T follicular helper cell (primary cell): ENCODE results near the gene MRPL23.
"Not testable (repeated sequence)": the region's sequence is repeated elsewhere in the genome, so short reads cannot be mapped to it uniquely, and the experiment has no call there.

Experiments
- DNase-seq: peaks from one replicate; pipeline ENCODE4 v3.0.0-alpha.2; 2020; ENCODE audit warnings: low read depth

MRPL23 gene

DNA sequence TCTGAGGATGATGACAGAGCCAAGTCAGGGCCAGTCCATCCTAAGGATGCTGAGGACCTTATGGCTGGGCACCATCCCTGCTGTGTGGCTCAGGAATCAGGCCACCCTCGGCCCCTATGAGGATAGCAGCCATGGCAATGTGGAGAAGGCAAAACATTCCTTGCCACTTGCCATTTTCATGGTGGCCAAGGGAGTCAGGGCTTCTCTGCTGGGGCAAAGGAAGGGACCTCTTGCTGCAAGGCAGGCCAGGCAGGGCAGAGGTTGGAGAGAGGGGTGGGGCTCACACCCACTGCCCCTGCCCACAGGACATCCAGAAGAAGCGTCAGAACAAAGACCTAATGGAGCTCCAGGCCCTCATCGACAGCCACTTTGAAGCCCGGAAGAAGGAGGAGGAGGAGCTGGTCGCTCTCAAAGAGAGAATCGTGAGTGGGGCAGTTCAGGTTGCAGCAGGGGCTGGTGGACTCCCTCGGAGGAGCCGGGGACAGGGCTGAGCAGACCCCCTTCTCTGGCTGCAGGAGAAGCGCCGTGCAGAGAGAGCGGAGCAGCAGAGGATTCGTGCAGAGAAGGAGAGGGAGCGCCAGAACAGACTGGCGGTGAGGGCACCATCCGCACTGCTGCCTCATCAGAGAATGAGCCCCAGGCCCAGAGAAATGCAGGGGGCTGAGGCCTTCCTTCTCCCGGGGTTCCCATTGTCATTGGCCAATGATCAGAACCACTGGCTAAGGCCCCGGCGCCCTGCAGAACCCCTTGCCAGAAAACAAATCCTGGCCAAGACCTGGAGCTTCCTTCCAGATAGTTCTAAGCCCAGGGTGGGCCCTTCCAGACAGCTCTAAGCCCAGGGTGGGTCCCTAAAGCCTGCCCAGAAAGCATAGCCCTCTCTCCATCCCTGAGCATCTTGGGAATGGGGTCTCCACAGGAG is 13.5 kb upstream of the MRPL23 start:
- no peak for DNase-seq

DNA sequence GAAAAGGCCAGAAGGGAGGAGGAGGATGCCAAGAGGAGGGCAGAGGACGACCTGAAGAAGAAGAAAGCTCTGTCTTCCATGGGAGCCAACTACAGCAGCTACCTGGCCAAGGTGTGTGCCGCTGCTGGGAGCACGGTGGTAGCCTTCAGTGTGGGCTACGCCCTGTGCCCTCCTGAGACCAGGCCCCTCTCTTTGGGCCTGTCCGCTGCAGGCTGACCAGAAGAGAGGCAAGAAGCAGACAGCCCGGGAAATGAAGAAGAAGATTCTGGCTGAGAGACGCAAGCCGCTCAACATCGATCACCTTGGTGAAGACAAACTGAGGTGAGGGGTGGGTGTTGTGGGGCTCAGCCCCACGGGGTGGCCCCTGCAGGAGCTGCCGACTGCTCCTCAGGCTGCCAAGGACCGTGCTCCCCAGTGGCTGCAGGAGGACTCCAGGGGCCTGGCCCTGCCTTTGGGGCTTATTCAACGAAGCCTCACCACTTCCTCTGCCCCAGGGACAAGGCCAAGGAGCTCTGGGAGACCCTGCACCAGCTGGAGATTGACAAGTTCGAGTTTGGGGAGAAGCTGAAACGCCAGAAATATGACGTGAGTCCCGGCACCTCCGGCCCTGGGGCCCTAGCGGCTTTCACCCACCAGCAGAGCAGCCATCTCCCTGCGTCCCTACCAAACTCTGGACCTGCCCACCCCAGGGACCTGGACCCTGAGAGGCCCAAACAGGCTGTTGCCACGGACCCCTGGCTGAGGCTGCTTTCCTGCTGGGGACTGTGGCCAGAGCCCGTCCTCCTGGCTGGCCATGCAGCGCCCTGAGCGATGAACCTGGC is 12.6 kb upstream of the MRPL23 start:
- no peak for DNase-seq

DNA sequence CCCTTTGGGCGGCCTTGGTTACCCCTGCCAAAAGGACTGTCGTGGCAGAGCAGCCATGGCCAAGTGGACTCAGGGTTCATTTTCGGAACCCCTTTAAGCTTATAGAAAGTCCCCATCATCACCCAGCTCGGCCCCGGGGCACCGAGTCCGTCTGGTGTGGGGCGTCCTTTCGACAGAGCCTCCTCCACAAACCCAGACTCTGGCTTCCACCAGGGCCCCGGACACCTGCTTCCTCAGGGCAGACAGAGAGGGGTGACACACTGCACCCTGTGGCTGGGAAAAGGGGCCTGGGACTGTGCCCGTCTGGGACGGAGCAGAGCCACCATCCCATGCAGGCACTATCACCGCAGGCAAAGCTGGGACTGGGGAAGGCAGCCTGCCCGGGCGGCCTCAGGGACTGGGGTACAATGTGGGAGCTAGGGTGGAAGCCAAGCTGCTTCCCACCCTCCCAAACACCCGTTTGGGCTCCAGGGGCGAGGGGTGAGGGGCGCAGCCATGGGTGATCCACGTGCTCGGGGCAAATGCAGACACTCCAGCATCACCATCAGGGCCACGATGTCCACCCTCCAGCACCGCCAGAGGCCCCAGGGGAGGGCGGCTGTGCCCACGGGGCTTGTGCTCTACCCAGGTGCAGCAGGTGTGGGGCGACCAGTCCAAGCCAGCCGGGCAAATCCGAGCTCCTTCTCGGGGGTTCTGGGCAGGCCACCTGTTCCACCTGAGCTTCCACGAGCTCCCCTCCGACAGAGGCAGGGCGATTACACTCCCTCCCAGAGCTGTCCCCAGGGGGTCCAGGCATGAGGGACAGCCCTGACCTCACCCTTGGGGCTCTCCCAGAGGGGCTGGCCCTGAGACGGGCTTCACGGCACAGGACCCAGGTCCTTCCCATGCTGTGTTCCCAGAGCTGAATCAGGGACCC is 11.7 kb upstream of the MRPL23 start:
- DNase-seq: no peak

DNA sequence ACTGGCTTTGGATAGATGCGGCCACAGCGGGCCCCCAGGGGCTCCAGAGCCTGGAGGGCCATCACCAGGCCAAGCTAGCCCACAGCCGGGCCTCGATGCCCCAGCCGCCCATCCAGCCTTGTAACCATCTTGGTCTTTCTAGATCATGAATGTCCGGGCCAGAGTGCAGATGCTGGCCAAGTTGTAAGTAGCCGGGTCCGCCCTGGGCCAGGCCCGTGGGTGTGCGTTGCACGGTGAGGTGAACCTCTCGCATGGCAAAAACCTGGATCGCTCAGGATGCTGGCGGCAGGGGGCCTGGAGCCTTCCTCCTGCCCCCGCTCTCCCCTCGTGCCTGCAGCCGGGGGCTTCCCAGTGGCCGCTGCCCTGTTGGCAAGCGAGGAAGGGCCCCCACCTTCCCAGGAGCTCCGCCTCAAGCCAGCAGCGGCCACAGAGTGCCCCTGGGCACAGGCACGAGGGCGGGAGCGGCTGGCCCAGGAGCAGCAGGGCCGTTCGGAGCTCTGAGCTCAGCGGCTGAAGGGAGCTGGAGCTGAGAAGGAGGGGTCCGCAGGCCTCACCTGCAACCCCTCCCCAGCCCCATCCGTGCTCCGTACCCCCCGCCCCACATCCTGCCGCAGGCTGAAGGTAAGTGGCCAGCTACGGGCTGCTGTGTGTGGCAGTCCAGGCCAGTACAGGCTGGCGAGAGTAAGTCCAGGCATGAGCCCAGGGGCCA is 10.9 kb upstream of the MRPL23 start:
- no peak for DNase-seq

DNA sequence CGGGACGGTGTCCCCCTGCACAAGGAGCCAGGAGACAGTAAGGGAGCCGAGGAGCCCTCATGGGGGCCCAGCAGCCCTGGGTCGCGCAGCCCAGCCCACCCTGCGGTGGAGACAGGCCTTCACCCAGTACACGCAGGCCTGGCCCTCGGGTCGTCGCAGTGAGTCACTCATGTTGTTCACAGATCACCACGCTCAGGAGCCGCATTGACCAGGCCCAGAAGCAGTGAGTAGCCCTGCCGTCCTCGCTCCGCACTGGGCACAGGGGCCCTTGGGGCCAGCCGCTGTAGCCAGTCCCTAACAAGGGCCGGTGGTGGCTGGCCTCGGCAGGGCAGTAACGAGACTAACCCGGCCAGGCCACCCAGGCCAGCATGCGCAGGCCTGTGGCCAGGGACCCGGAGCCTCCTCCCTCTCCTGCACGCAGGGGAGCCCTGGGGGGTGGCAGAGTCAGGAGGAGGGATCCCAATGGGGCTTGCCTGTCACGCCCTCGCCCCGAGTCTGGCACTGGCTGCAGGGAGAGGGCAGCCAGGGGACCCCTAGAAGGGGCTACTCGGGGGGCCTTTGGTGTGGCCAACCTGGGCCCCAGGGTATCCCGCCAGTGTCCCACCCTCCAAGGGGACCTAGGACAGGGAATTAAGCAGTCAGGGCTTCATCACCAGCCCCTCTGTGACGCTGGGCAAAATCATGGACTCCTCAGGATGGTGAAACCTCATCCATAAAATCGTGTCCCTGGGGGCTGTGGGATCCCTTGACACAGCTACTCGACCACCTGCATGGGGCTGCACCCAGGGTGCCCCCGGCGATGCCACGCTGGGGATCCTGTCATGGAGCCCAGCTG is 10.1 kb upstream of the MRPL23 start:
- DNase-seq: no peak

DNA sequence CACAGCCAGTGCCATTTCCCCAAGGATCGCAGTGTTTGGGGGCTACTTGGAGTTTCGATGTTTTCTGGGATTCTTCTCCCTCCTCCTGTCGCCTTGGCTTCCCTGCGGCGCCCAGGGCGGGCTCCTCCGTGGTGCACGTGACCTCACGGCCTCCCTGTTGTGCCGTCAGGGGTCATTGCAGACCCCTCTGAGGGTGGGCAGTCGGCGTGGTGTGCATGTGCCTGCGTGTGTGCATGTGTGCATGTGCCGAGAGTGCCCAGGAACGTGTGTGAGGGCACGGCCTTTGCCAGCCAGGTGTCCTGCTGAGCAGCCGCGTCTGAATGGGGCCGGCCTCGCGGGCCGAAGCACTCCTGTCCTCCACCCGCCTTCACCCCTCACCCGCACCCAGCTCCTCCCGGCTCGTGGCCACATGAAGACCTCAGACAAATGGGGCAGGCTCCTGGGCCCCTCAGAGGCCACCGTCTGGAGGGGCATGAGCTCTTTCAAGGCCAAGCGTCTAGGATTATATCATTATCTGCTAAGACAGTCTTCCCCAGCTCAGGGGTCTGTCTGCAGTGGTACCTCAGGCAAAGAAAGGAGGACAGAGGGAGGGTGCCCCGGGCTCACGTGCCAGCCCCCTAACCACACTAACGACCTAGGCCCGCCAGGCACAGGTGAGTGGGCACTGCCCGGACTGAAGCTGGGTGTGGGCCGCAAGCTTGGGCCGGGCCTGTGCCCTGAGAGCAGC is 9.4 kb upstream of the MRPL23 start:
- DNase-seq: no peak

DNA sequence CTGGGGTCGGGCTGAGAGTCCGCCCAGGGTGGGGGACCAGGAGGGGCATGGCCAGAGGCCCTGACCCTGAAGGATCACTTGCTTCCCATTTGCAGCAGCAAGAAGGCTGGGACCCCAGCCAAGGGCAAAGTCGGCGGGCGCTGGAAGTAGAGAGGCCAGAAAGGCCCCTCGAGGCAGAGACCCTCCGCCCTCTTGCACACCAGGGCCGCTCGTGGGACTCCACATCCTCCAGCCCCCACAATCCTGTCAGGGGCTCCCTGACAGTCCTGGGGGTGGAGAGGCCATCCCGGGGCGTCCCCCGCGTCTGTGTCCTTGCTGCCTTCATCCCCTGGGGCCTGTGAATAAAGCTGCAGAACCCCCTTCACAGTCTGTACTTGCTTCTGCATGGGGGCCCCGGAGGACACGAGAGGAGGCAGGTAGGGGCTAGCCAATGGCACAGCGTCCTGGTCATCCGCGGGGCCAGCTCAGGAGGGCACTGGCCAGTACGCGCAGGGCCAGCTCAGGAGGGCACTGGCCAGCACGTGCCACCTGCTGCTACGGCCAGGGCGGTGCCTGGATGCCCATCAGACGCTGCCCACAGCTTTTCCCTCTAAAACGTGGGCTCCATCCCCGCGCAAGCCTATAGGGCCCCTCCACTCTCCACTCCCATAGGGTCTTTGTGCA is 8.7 kb upstream of the MRPL23 start:
- DNase-seq: no peak

DNA sequence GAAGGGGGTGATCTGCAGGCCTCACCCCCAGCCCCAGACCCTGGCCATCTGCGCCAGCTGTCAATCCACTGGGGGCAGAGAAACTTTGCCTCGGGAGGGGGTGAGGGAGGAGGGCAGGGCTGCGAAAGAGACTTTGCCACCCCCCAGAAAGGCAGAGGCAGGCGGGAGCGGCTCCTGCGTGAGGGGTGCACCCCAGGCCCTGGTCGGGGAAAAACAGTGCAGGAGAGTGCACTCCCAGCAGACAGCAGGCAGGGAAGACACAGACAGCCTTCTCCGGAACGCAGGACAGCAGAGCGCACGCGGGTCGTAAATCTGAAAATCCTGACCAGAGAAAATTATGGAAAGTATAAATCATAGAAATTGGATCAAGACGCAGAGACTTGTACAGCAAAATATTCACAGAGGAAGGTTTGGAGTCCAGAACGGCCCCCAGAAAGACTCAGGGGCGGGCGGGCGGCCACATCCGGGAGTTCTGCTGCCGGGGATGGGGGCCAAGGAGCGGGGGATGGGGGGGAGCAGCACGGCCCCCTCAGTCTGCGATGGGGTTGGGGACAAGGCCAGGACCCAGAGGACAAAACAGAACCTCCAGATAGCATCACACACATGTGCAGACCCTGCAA is 8.0 kb upstream of the MRPL23 start:
- no peak for DNase-seq

DNA sequence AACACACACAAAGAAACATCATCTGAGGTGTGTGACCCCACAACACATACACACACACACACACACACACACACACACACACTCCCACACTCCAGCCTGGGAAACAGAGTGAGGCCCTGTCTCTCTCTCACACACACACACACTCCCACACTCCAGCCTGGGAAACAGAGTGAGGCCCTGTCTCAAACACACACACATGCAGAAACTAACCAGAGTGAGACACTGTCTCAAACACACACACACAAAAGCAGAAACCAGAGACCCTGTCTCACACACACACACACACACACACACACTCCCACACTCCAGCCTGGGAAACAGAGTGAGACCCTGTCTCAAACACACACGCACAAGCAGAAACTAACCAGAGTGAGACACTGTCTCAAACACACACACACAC is 7.3 kb upstream of the MRPL23 start:
- not testable (repeated sequence) for DNase-seq

DNA sequence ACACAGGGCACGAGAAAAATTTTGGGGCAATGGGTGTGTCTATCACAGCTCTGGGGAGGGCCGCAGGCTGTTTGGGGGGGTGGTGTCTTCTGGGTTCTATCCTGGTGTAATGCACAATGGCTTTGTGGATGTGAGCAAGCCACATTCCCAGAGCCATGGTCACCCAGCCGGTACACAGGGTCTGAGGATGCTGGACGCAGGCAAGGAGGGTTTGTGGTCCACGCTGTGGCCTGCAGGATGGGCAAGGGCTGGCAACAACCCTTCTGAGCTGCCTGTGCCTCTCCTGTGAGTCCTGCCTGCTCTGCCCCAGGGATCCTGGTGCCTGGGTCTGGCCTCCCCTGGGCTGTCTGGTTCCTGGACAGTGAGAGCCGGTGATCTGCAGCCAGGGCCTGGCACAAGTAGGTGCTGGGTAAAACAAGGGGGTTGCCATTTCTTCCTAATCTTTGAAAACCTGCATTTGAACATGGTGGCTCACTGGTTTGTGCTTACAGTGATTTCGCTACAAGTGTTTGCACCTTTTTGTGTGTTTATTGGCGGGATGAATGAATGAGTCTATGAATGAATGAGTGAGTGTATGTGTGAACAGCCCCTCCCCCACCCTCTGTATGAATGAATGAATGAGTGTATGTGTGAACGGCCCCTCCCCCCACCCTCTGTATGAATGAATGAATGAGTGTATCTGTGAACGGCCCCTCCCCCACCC is 4.4 kb upstream of the MRPL23 start:
- DNase-seq: no peak

DNA sequence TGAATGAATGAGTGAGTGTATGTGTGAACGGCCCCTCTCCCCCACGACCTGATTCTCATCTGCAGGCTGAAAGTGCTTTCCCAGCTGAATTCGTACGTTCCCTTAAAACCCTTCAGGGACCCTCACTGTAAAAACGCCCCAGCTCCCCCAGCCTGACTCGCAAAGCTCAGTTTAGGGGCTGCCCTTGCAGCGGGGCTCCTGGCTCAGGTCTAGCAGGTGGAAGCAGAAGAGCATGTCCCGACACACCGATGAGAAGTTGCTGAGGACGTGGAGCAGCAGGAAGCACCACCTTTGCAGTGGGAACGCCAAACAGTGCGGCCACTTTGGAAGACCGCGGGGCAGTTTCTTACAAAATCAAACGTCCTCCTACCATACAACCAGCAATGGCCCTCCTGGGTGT is 3.6 kb upstream of the MRPL23 start:
- no peak for DNase-seq

DNA sequence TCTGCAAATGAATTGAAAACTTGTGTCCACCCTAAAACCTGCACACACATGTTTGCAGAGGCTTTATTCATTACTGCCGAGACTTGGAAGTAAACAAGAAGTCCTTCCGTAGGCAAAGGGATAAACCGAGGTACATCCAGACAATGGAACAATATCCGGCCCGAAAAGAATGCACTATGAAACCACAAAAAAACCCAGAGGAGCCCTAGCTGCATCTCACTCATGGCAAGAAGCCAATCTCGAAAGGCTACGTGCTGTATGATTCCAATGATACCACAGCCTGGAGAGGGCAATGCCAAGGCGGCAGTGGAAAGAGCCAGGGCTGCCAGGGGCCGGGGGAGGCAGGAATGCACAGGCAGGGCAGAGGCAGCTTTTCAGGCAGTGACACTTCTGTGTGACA is 3.2 kb upstream of the MRPL23 start:
- no peak for DNase-seq

DNA sequence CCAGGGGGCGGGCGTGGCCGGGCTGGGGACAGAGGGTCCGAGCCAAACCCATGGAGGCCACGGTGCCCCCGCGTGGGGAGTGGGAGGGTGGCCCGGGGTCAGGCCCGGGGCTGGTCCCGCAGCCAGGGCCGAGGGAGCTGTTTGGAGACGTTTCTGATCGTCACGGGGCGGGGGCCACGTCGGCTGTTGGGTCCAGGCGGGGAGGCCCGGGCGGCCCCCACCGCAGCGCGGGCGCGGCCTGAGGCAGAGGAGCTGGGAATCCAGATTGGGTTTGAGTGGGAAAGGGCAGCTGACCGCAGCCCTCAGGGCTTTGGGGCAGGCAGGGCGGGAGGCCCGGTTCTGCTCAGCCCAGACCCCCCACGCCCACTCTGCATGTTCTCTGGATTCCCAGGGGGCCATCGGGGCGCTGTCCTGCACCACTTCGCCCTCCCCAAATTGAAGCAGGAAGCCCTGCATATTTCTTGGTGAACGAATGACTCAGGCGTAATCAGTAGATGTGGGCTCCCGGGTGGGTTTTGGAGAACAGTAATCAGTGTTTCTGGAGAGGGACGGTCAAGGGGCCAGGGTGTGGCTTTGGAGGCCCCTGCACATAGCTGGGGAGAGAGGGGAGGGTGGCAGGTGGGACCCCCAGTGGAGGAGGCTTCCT is 583 bp downstream of the MRPL23 start:
- no peak for DNase-seq

DNA sequence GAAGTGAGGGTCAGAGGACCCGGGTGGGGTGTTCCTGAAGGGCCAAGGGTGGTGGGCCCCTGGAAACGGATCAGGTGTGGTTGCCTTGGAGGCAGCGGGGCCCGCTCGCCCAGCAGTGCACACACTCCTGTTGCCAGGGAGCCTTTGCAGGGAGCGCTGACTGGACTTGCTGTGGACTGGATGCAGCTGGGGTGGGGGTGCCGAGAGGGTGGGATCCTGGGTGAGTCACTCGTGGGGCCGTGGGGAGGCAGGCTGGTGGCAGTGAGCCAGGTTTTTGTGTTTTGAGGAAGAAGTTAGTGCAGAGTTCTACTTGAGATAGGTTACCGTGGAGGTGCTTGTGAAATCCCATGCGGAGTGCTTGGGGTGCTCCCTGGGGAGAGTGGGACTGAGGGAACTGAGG is 1.3 kb downstream of the MRPL23 start:
- DNase-seq: no peak

DNA sequence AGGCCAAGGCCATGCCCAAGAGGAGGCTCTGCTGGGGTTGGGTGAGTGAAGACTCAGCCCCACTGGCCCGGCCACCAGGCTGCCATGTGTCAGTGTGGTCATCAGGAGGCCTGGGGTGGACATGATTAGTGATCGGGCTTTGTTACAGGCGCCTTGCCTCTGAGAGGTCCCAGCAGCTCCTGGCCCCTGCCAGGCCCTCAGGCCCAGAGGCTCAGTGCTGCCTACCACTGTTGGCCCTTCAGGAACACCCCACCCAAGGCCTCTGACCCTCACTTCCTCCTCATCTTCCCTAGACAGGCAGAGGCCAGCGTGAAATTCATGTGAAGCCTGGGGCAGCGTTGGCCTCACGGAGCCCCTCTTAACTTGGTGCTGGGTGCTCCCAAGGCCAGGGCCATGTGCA is 2.2 kb downstream of the MRPL23 start:
- no peak for DNase-seq

DNA sequence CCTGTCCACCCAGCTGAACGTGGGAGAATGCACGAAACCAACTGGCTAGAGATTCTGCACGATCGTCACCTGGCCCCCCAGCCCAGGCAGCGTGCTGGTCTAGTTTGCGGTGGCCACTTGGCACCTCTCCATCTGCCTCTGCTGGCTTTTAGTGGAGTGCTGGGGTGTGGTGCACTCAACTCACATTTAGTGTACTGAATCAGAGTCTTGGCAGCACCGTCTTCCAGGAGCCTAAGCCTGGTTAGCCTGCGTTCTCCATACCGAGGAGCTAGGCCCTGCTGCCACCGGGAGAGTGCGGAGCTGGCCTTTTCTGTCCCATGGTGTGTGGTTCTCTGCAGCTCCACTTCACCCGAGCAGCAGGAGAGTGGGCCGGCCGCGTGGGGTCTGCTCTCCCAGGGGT is 2.8 kb downstream of the MRPL23 start:
- no peak for DNase-seq

DNA sequence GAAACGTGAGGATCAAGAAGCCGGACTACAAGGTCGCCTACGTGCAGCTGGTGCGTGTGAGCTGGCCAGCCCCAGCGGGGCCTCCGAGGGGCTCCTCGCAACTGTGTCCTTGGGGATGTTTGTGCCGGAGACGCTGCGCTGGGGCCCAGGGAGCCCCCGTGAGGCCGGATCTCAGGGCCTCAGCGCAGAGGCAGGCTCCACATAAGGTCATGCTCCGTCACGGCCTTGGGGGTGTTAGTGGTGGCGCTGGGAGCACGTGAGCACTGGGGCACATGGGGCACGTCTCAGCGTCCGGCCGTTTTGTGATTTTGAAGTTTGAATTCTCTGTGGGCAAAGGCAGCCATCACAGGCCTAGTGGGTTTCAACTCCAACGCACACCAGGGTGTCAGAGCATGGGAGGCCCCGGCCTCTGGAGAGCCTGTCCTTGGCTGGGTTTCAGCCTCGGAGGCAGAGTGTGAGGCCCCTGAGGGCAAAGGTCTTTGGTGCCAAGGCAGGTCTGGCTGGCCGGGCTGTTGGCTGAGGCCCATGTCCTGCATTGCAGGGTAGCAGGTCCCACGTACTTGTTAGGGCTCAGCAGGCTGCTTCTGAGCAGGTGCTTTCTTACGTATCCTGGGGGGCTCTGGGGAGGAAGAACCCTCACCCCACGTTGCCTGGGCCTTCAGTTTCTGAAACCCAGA is 5.8 kb downstream of the MRPL23 start:
- DNase-seq: no peak
